ENCODE measurements around the gene SLC15A4.

SLC15A4 gene

DNA sequence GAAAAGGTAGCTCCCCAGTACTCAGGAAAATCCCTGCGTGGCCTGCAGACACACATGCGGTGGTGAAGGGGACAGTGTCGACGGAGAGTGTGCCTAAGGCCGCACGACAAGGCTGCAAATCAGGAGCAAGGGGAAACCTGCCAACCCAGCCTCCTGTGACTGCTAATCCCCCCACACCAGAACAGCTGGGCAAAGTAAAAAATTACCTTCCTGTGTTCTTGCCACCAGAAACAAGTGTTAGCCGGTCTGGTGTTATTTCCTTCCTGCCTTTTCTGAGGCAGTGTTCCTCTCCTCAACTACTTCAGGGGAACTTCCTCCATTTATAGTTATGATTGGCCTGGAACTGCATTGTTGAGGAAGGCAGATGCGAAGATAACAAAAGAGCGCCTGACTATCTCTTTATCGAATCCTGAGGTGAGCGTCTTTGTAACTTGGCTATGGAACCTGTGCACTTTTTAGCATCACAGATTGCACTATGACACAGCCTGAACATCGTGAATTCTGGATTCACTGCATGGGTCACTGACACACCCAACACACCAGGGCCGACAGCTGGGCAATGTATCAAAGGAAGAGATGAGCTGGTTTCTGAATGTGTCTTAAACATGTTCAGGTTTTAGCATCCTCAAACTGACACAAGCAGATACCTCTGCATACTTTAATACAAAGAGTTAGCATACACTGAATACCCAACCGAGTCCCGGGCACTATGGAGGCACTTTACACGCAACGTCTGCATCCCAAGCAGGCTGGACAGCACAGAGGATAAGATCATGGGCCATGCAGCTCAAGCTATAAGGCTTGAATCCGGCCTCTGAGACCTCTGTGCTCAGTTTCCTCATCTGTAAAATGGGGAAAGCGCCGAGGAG, 28.9 kb downstream of the SLC15A4 start:
- no peak for DNase-seq (ENCODE audit: low read depth)

DNA sequence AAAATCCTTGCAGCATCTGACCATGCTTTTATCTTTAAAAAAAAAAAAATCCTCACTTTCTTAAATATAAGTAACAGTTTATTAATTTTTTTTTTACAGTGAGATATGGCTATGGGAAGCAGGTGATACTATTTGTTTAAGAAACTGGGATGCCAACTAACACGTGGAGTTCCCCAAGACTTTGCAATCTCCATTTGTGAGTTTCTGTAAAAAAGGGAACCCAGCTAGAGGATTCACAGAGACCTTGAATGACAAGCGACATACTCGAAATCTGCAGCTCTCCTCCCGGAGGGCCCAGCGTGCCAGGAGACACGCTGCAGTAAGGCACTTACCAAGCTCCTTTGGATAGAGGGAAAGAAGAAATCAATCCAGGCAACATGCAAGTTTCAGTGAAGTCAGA, 30.1 kb downstream of the SLC15A4 start:
- DNase-seq (ENCODE audit: low read depth): no peak

DNA sequence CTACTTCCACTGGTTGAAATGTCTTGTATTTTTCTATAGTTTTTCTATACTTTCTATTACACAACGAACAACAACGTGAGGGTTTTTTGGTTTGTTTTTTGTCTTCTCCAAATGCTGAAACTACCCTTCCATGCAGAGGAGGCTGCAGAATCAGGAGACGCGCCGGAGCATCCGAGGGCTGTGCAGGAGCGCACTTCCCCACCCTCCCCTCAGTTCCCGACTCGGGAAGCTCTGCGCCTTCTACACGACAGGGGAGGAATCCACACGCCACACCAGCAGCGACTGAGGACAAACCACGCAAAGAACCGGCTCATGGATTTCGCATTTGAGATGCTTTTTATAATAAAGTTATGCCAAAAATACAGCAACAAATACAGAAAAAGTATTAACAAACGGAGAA, 30.9 kb downstream of the SLC15A4 start:
- DNase-seq (ENCODE audit: low read depth): no peak

DNA sequence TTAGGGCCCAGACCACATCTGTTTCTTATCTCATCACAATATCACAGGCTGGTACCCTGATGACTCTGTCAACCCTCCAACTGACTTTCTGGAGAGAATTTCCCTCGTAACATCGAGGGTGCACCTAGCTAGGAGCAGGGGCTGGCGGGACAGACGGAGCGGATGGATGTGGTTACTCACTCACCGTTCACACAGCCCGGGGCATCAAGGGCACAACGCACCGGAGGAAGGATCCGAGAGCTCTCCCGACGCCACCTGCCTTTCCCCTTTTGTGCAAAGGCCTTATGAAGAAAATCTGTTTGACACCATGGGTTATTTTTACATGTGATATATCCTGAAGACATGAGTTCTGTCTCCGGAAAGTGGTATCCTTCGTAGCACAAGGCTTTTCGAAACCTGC, 31.4 kb downstream of the SLC15A4 start:
- DNase-seq (ENCODE audit: low read depth): no peak

DNA sequence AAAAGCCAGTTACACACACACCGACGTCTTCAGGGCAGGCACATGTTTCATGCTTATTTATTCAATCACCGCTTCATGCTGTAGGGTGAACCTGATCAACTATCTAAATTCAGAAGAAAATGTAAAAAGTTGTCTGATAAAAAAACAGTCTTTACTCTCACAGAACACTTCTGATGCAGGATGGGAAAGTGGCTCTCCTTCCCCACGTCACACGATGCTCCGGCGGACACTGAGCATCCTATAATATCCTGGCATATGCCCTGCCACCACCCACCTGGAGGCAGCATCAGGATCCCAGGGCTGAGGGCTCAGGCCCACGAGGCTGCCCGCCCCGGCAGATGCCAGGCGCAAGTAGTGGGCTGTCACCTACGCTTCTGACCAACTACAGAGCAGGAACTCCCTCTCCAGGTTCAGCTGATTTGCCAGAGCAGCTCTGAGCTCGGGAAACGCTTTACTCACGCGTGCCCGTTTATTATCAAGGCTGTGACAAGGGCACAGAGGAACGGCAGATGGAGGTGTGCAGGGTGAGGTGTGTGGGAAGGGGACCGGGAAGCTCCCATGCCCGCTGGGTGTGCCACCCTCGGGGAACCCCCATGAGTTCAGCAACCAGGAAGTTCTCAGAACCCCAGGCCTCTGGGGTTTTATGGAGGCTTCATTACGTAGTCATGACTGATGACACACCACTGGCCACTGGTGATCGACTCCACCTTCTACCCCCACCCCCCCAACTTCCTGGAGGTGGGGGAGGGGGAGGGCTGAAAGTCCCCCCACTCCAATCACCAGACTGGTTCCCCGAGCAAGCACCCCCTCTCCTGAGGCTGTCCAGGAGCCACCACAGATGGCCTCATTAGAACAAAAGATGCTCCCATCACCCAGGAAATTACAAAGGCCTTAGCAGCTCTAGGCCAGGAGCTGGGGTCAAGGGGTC, 32.1 kb downstream of the SLC15A4 start:
- no peak for DNase-seq (ENCODE audit: low read depth)

DNA sequence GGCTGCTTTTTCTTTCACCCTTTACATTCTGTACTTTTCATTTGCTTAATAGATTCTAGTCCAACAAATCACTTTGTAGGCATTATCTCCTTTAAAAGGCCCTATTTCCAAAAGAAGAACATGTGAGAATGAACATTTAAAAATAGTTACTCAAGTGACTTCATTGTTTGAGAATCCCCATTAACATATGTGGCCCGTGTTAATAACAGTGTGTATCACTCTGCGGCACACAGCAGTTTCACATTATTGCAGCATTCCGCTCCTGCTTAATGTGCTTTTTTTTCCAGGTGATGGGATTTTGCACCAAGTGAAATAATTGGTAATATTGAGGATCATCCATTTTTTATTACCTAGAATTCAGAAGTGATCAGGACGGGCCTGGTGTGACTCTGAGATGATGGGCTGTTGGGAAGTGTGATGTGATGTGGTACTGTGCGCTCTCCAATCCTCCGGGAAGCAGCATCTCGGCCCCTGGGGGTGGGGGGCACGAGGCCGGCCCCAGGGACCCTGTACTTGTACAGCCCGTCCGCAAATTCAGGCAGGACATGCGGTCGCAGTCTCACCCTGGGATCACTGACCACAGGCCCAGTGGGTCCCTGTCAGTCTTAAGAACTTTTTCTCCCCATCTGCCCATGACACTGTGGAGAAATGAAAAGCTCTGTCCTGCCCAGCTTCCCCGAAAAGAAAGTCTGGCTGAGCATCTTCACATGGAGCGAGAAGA, 32.9 kb downstream of the SLC15A4 start:
- DNase-seq (ENCODE audit: low read depth): no peak

DNA sequence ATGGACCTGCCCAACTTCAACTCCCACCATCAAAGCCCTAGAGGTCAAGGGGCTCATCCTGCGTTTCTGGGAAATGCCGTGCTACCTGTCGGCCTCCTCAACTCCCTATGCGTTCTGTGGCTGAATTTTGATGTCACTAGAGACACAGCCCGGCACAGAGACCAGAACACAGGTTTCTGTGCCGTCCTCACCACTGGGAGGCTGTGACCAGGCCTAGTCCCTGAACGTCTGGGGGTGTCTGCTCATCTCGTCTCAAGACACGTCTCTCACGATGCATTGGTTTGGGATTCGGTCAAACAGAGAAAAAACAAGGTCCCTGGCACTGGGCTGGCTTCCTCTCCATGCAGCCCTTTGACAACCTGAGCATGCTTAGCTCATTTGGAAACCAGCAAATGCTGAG, 33.5 kb downstream of the SLC15A4 start:
- DNase-seq (ENCODE audit: low read depth): no peak

DNA sequence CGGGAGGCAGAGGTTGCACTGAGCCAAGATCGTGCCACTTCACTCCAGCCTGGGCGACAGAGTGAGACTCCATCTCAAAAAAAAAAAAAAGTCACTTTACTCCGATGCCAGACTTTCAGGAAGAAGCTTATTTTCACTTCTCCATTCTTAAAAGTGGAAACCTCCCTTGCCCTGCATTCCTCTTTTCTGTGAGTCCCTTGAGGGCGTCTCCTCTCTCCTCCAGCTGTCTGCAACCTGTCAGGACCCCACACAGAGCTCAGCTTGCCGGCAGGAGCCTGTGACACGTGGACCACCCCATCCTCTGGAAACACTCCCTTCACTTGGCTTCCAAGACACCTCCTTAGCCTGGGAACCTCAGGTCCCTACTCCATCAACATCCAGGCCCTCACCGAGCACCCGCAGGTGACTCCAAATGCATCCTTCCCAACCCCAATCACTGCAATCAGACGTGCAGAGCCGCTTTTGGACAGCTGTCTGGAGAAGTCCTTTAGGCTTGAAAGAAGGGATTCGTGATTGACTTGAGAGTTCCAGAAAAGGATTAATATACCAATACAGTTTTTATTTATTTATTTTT, 34.3 kb downstream of the SLC15A4 start:
- DNase-seq (ENCODE audit: low read depth): no peak

DNA sequence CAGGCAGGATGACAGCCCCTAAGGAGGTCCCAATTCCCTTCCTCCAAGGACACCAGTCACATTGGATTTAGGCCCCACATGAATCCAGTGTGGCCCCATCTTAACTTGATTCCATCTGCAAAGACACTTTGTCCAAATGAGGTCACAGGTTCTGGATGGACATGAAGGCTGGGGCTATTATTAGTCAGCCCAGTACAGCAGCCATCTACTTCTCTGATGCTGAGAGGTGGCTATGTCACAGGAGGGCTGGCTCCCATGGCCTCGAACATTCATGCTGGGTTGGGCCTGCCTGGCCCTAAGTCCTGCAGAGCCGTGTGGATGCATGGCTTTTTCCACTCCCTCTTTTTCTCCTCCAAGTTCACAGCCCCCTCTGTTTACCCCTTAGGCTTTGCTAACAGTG, 35.9 kb downstream of the SLC15A4 start:
- no peak for DNase-seq (ENCODE audit: low read depth)

DNA sequence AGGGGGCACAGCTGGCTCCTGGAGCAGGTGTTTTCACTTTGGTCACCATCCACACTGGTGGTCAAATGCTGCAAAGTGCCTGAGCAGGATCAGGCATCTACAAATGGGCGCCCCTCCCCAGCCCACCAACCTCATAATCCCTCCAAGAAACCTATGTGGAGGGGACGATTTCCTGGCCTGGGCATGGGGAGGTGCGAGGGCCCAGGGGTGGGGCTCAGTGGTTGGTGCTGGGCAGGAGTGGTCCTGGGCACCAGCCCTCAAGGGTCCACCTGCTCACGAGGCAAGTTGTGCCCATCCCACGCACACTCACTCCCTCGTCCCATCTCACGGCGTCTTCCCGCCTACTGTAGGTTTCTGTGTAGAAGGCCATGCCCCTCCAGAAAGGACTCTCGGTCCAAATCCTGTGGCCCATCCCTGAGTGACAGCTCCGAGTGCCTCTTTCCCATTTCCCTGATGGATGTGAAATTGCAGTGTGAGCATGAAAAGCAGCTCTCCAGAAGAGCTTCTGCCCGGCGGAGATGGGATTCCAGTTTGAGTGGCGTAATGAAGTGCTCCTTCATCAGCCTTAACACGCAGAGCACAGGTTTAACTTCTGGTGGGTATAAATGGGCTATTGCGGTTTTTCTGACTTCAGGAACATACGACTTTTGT, 36.9 kb downstream of the SLC15A4 start:
- no peak for DNase-seq (ENCODE audit: low read depth)

DNA sequence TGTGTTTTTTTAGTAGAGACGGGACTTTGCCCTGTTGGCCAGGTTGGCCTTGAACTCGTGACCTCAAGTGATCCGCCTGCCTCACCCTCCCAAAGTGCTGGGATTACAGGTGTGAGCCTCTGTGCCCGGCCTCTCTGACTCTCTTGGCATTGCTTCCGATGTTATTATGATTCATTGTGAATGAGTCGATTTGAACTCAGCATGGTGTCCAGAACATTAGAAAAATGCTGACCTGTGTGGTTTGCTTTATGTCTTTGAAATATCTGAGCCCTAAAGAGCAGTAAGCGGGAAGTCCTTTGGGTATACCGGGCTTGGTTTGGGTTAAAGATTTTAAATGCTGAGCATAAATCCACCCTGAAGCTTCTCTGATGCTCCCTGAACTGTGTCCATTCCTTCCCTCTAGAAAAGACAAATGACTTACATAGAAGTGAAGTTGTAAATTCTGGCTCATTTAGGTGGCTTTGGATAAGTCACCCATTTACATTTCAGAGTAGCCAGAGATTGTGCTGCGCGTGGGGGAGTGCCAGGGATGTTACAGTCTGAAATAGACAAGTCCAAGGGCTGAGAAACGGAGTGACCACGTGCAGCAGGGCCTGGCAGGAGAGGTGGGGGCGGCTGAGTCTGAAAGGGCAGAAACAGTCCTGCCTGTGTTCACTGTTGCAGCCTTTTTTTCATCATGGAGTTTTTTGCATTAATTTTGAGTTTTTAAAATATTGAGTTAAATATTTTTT, 39.6 kb downstream of the SLC15A4 start:
- no peak for DNase-seq (ENCODE audit: low read depth)

DNA sequence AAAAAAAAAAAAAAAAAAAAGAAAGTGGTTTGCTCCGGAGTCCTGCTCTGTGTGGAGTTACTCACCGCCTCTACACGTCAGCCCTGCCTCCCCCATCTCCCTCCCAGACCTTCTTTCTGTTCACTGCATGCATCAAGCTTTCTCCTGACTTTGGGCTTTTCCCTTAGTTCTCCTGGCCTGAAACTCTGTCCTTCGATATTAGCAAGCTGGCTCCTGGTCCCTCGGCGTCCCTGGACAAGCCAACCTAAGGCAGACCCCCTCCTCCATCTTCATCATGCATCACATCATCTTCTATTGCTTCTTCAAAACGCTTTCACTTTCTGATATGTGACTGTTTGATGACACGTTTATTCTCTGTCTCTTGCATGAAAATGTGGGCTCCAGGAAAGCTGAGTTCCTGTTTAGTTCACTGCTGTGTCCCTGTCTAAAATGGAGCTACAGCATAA, 40.6 kb downstream of the SLC15A4 start:
- DNase-seq (ENCODE audit: low read depth): no peak

DNA sequence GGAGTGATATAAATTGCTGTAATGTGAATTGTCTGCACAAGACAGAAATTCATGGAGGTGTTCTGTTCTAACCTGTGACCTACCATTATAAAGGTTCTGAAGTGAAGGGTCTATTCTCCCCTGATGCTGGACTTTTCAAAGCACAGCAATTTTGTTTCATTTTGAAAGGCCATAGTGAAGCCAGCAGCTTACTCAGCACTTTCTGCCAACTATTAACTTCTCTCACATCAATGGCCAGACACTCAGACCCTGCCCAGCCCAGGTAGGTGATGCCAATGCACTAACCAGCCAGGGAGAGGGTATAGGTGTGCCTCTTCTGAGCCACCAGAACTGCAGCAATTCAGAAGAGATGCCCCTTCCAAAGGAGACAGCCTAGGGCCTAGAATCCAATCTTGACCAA, 43.9 kb downstream of the SLC15A4 start:
- no peak for DNase-seq (ENCODE audit: low read depth)

DNA sequence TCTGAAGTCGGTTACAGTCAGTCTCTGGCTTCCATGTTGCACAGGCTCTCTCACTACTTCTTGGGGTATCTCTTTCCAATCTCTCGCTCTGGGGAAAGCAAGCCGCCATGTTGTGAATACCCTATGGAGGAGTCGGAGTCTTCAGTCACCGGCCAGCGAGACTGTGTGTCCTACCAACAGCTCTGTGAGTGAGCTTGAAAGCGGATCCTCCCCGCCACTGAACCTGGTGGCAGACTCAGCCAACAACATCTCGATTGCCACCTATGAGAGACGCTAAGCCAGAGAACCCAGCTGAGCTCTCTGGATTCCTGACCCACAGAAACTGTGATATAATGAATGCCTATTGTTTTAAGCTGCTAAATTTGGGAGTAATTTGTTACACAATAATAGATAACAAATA, 51.5 kb downstream of the SLC15A4 start:
- no peak for DNase-seq (ENCODE audit: low read depth)

DNA sequence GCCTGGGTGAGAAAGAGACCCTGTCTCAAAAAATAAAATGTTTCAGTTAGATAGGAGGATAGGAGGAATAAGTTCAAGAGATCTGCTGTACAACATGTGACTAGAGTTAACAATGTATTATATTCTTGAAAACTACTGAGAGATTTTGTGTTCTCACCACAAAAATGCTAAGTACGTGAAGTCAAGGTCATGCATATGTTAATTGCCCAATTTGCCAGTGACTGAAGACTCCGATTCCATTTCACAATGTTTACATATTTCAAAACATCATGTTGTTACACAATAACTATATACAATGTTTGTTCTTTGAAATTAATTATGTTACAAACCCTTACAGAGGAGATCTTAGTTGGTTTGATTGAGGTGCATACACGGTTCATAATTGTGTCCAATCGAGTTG, 52.1 kb downstream of the SLC15A4 start:
- DNase-seq (ENCODE audit: low read depth): no peak

DNA sequence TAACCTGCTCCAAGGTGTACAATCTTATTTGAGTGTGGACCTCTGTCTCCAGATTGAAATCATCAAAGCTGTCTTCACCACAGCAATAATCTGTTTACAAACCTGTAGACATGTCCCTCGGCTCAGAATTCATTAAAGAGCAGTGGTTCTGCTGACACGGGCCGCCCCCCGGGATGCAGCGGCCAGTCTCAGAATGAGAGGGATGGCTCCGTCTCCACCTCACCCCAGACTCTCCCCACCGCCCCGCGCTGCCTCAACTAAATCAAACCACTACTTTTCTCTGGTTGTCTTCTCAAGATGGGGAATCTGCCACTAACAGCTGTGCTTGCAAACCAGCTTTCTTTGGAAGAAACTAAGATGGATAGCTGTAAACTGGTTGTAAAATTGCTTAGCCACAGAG, 56.2 kb downstream of the SLC15A4 start:
- DNase-seq (ENCODE audit: low read depth): no peak

DNA sequence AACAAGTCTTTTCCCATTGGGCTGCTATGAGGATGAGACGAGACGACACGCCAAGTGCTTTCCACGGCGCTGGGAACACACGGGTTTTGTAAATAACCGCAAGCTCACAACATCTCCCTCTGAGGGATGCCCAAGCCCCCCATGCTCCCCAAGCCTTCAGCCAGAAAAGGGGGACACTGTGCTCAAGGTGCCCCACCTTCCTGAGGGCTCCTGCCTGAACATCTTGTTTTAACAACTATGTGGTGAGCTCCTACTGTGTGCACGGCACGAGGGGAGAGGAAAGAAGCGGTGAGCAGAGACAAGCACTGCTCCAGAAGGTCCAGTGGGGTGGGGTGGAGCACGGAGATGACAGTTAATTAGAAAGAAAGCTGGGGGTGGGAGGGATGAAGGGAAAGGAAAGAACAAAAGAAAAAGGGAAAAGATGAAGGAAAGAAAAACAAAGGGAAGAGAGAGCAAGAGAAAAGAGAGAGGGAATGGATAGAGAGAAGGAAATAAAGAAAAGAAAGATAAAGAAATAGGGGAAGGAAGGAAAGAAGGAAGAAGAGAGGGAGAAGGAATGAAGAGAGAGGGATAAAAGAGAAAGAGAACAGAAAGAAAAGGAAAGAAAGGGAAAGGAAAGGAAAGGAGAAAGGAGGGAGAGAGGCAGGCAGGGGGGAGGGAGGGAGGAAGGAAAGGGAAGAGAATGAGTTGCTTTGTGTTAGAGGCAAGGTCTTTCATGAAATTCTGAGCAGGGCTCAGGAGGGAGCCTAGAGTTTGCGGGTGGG, 56.8 kb downstream of the SLC15A4 start:
- no peak for DNase-seq (ENCODE audit: low read depth)

DNA sequence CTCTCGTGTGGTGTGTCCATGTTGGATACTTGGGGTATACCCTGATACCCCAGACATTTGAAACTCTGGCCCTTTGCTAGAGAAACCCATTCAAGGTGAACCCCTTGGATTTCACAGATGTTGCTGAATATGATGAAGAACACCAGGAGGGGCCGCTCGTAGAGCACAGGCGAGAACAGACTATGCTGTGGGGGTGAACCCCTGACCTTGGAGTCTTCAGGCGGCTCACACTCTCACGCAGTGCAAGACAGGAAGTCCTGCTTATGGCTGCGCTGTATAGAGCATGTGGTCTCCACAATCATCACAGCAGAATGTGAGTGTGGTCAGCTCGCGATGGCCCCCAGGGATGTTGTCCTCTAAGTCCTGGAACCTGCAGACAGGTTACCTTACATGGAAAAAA, 60.4 kb downstream of the SLC15A4 start:
- no peak for DNase-seq (ENCODE audit: low read depth)

DNA sequence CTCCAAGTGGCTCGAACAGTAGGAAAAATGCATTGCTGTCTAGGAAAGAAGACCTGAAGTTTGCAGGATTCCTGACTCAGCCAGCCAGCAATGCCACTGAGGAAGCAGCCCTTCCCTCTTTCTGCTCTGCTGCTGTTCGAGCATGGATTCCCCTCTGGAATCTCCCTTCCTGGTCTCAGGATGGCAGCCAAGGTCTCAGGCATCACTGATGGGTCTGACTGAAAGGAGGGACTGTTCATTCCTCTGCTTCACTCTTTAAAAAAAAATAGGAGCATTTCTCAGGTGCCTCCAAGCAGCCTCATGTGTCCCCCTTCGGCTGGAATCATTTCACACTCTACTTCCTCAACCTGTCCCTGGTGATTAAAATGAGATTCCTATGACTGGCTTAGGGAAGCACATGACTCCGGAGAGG, 62.4 kb downstream of the SLC15A4 start:
- DNase-seq (ENCODE audit: low read depth): no peak

DNA sequence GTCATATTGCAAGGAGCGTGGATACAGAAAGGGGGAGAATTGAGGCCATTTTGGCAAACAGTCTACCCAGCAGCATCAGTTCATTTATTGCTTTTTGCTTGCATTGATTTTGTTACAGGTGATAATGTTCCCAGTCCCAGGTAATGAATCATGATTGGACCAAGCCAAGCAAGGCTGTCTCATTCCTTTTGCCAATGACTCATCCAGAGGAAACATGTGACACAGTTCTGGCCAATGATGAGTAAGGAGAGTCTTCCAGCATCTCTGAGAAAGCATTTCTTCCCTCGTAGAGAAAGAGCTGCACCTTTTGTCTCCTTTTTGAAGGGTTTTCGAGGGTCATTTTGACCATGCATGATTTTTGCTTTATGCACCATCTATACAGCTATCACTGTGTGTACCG, 68.2 kb downstream of the SLC15A4 start:
- DNase-seq (ENCODE audit: low read depth): no peak
